ENCODE data around the gene TAPBPL.
A peak's percentile ranks its signal among the peaks of the same experiment; 100 is the strongest.

The TAPBPL gene

GRCh38 chr12:6451348-6452244 lies at the start of gene TAPBPL:
TSS of gene TAPBPL (plus strand) at chr12:6452042. CDS start at chr12:6452249, 207 bp downstream.
- DNase-seq (ENCODE audit: extremely low read depth, low read depth) = peak; percentile 49
- TF ChIP-seq, protein P1, sequence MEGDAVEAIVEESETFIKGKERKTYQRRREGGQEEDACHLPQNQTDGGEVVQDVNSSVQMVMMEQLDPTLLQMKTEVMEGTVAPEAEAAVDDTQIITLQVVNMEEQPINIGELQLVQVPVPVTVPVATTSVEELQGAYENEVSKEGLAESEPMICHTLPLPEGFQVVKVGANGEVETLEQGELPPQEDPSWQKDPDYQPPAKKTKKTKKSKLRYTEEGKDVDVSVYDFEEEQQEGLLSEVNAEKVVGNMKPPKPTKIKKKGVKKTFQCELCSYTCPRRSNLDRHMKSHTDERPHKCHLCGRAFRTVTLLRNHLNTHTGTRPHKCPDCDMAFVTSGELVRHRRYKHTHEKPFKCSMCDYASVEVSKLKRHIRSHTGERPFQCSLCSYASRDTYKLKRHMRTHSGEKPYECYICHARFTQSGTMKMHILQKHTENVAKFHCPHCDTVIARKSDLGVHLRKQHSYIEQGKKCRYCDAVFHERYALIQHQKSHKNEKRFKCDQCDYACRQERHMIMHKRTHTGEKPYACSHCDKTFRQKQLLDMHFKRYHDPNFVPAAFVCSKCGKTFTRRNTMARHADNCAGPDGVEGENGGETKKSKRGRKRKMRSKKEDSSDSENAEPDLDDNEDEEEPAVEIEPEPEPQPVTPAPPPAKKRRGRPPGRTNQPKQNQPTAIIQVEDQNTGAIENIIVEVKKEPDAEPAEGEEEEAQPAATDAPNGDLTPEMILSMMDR (IDR thresholded peaks at IDR 0.05; ENCODE audit: low read depth, low read length) = no peak

GRCh38 chr12:6404390-6404789 lies 47.5 kb upstream of the TAPBPL start:
- DNase-seq (ENCODE audit: extremely low read depth, low read depth) = no peak
- TF ChIP-seq, protein P1 (IDR thresholded peaks at IDR 0.05; ENCODE audit: low read depth, low read length) = no peak

GRCh38 chr12:6405963-6406362 lies 45.9 kb upstream of the TAPBPL start:
- TF ChIP-seq, protein P1 (IDR thresholded peaks at IDR 0.05; ENCODE audit: low read depth, low read length) = no peak
- DNase-seq (ENCODE audit: extremely low read depth, low read depth) = no peak

DNA sequence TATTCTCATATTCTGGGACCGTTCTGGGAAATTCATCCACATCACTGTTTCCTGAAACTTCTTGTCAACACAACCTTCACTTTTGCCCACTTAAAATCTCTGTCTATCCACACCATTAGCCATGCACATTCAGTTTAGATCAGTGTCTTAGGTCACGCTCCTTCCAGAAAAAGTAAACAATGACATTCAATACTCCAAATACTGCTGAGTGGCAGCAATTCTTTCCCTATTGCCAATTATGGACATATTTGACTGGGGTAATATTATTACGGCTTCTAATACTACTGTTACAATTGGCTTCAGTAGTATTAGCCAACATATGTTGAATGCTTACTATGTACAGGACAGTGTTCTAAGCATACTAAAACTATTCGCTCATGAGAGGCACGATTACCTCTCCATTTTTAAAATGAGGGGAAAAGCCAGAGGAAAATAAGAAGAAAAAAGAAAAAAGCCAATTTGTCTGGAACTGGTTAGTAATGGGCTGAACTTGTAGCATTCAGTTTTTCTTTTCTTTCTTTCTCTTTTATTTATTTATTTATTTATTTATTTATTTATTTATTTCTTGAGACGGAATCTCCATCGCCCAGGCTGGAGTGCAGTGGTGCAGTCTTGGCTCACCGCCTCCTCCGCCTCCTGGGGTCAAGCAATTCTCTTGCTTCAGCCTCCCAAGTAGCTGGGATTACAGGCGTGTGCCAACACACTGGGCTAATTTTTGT lies 44.4 kb upstream of the TAPBPL start:
- DNase-seq (ENCODE audit: extremely low read depth, low read depth) = no peak
- TF ChIP-seq, protein P1 (IDR thresholded peaks at IDR 0.05; ENCODE audit: low read depth, low read length) = no peak

GRCh38 chr12:6416596-6416995 lies 35.2 kb upstream of the TAPBPL start:
- TF ChIP-seq, protein P1 (IDR thresholded peaks at IDR 0.05; ENCODE audit: low read depth, low read length) = no peak
- DNase-seq (ENCODE audit: extremely low read depth, low read depth) = no peak

GRCh38 chr12:6418796-6419195 lies 33.0 kb upstream of the TAPBPL start:
- TF ChIP-seq, protein P1 (IDR thresholded peaks at IDR 0.05; ENCODE audit: low read depth, low read length) = no peak
- no peak for DNase-seq (ENCODE audit: extremely low read depth, low read depth)

DNA sequence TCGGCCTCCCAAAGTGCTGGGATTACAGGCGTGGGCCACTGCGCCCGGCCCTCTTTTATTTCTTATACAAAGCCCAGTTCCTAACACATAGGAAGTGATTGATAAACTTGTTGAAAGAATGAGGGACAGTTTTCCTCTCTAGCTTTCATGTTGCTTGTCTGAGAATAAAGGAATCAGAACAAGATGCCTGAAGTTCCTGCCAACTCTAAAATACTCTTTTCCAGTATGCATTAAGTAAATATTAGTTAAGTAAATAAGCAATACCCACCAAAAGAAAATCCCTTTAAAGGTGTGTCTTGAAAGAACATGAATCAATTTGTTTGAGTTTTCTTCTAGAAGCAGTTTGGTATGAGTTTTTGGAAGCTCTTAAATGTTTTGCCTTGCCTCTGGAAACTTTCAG lies 31.5 kb upstream of the TAPBPL start:
- TF ChIP-seq, protein P1 (IDR thresholded peaks at IDR 0.05; ENCODE audit: low read depth, low read length) = no peak
- DNase-seq (ENCODE audit: extremely low read depth, low read depth) = no peak

Measured in AG09319 (cell line).